Lower leg skin (tissue), 4 donors: Measurements from ENCODE around the gene AMPD3. TPM values are rescaled to one million over a fixed set of nuclear protein-coding genes. Genes with fewer than 3 reads are reported as not detected.

Experiments used
- DNase-seq, 2 donors: peaks; one replicate each; pipeline ENCODE4 v3.0.0-alpha.2; 2019; ENCODE audit warnings: low spot score in 2 of 2
- H3K4me3 ChIP-seq: fragments of 200-600 bp; sonication (generic); 2 replicates; pipeline ENCODE4 v1.5.1; 2017; ENCODE audit warnings: mild to moderate bottlenecking, low read depth; ENCODE audit not compliant: poor library complexity, severe bottlenecking
- CTCF ChIP-seq, 3 donors: fragments of 450-650 bp; IDR thresholded peaks; one replicate each; pipeline ENCODE4 v1.5.1; 2016; ENCODE audit warnings: antibody characterized with exemption in 3 of 3, mild to moderate bottlenecking in 3 of 3, moderate library complexity in 2 of 3
- POLR2A ChIP-seq, 2 donors: fragments of 450-650 bp; IDR thresholded peaks; one replicate each; pipeline ENCODE4 v1.6.1; 2016 to 2017; ENCODE audit warnings: antibody characterized with exemption in 2 of 2, mild to moderate bottlenecking in 1 of 2, moderate library complexity in 1 of 2
- WGBS, 2 donors: methylation state at CpG; one replicate each; pipeline ENCODE4 v1.1.5; 2018; 5-methylcytosine and 5-hydroxymethylcytosine counted together
- intact Hi-C: fragments of 100-400 bp; cut with DNase I; formaldehyde crosslinking; loops from one replicate; pipeline ENCODE4 v1.15.0; 2023; ENCODE audit warnings: low total_unique reads
- total RNA-seq, 4 donors: library from RNA; depleted of rRNA; stranded (reverse); fragments of >200 nt; gene quantifications; one replicate each; pipeline ENCODE4 v1.1.0, GENCODE V29; 2016

The AMPD3 gene
- total RNA-seq, 4 donors from 2014 or later = 30.2 to 43.3 (median 32.6) TPM

- H3K4me3 ChIP-seq = no peak overlapping the region
- WGBS, 2 donors = 88 to 94% methylated on average over 8 of the region's 8 CpGs
- TF ChIP-seq CTCF (IDR thresholded peaks at IDR 0.05) (no peak), POLR2A (IDR thresholded peaks at IDR 0.05) (no peak)
- DNase-seq = no peak
- intact Hi-C loops = no loop called here
Measured at GRCh38 chr11:10410106-10410843, 44.8 kb upstream of the AMPD3 start.

- no peak for DNase-seq
- intact Hi-C loops = no loop called here
- no peak for TF ChIP-seq CTCF (IDR thresholded peaks at IDR 0.05)
- no peak for TF ChIP-seq POLR2A (IDR thresholded peaks at IDR 0.05)
- no peak overlapping the region for H3K4me3 ChIP-seq
- WGBS, 2 donors = 96% methylated on average over 2 of the region's 2 CpGs
Measured at GRCh38 chr11:10410844-10411200, 44.2 kb upstream of the AMPD3 start.

- DNase-seq = no peak
- intact Hi-C loops = no loop called here
- 49 to 62% methylated on average over 3 of the region's 3 CpGs for WGBS, 2 donors
- TF ChIP-seq CTCF (IDR thresholded peaks at IDR 0.05) = no peak
- no peak for TF ChIP-seq POLR2A (IDR thresholded peaks at IDR 0.05)
- H3K4me3 ChIP-seq = no peak overlapping the region
Measured at GRCh38 chr11:10412266-10412665, 42.8 kb upstream of the AMPD3 start.

- DNase-seq = peak in 1 of 2 donors; percentile 53
- TF ChIP-seq CTCF (IDR thresholded peaks at IDR 0.05) = no peak
- intact Hi-C loops = no loop called here
- 70 to 82% methylated on average over 6 of the region's 6 CpGs for WGBS, 2 donors
- H3K4me3 ChIP-seq = no peak overlapping the region
Measured at GRCh38 chr11:10413268-10413667, 41.8 kb upstream of the AMPD3 start.

GRCh38 chr11:10414181-10414580 is 40.9 kb upstream of the AMPD3 start:
- 50 to 62% methylated on average over 8 of the region's 8 CpGs for WGBS, 2 donors
- intact Hi-C loops = no loop called here
- TF ChIP-seq POLR2A (IDR thresholded peaks at IDR 0.05) (no peak), CTCF (IDR thresholded peaks at IDR 0.05) (no peak)
- peak in 1 of 2 donors; percentile 79 for DNase-seq
- H3K4me3 ChIP-seq = no peak overlapping the region

- WGBS, 2 donors = 50 to 62% methylated on average over 10 of the region's 10 CpGs
- H3K4me3 ChIP-seq = no peak overlapping the region
- TF ChIP-seq CTCF (IDR thresholded peaks at IDR 0.05) = no peak
- no peak for TF ChIP-seq POLR2A (IDR thresholded peaks at IDR 0.05)
- peak in 1 of 2 donors; percentile 49 for DNase-seq
- intact Hi-C loops = no loop called here
Measured at GRCh38 chr11:10414659-10415058, 40.4 kb upstream of the AMPD3 start.
